Measurements from ENCODE around the gene MBOAT2. TPM values are rescaled to one million over a fixed set of nuclear protein-coding genes. Genes with fewer than 3 reads are reported as not detected.
"Not testable (repeated sequence)": the region's sequence is repeated elsewhere in the genome, so short reads cannot be mapped to it uniquely, and the experiment has no call there.

MBOAT2 gene
- total RNA-seq, 1 donor from 2014 or later: 47.0 TPM

- DNase-seq (ENCODE audit: low read depth): no peak
Measured at GRCh38 chr2:8954990-8955389, 48.5 kb downstream of the MBOAT2 start.

- DNase-seq (ENCODE audit: low read depth): no peak
Measured at GRCh38 chr2:8953525-8953924, 50.0 kb downstream of the MBOAT2 start.

GRCh38 chr2:8939486-8940114, 63.9 kb downstream of the MBOAT2 start:
- no peak for DNase-seq (ENCODE audit: low read depth)

DNA sequence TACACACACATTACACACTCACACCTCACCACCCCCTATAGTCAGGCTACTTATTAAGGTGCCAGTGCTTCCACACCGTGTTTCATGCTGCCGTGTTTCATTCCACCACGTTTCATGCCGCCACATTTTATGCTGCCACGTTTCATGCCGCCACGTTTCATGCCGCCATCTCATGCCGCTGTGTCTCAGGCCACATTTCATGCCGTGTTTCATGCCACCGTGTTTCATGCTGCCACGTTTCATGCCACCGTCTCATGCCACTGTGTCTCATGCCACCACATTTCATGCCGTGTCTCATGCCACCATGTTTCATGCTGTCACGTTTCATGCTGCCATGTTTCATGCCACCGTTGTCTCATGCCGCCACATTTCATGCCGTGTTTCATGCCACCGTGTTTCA, 65.1 kb downstream of the MBOAT2 start:
- DNase-seq (ENCODE audit: low read depth): no peak

- DNase-seq (ENCODE audit: low read depth): no peak
Measured at GRCh38 chr2:8935982-8936381, 67.5 kb downstream of the MBOAT2 start.

DNA sequence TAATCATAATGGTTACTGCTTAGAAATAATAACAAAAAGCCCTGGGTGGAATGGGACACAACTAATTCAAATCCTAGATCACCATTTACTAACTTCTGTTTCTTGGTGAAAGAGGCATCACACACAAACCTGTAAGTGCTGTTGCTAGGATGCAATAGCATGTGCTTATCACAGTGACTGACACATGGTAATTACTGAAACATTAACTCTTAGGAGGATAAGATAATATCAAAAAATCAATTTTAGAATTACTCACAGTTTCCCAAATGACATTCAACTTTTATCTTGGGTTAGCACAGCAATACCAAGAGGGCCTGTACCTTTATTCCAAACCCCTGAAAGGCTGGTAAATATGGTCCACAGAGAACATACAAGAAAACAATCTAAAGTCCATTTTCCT, 69.1 kb downstream of the MBOAT2 start:
- DNase-seq (ENCODE audit: low read depth): no peak

DNA sequence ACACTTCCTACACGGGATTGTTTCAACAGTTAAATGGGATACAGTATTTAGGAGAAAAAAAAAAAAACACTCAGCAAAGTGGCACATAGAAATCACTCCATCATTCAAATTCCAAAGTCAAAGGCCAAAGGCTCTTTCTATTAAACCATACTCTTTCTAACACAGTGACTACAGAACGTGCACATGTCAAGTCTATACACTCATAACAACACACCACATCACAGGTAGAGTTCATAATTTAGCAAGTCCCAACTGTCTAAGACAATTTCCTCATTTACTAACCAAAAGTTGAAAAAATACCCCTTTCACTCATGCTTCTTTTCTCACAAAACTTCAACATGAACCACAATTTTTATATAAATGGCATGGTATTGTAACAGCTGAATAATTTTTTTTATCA, 70.8 kb downstream of the MBOAT2 start:
- DNase-seq (ENCODE audit: low read depth): no peak

DNA sequence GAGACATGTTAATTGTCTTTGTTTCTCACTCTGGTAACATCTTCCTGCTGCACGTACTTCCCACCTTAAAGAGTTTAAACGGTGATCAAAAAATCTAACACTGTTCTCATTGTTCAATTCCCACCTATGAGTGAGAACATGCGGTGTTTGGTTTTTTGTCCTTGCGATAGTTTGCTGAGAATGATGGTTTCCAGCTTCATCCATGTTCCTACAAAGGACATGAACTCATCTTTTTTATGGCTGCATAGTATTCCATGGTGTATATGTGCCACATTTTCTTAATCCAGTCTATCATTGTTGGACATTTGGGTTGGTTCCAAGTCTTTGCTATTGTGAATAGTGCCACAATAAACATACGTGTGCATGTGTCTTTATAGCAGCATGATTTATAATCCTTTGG, 73.3 kb downstream of the MBOAT2 start:
- not testable (repeated sequence) for DNase-seq (ENCODE audit: low read depth)

DNA sequence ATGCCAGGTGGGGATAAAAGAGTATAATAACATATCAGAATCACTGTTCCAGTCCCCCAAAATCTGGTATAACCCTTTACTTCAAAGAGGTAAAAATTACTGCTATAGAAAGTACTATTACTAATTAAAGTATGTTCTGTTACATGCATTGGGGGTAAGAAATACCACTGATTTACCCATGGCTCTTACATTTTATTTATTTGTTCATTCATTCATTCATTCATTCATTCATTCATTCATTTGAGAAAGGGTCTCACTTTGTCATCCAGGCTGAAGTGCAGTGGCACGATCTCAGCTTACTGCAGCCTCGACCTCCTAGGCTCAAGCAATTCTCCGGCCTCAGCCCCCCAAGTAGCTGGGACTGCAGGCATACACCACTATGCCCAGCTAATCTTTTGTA, 74.4 kb downstream of the MBOAT2 start:
- DNase-seq (ENCODE audit: low read depth): no peak

GRCh38 chr2:8927510-8928455, 75.7 kb downstream of the MBOAT2 start:
- DNase-seq (ENCODE audit: low read depth): no peak

- no peak for DNase-seq (ENCODE audit: low read depth)
Measured at GRCh38 chr2:8926356-8926755, 77.1 kb downstream of the MBOAT2 start.

GRCh38 chr2:8925411-8925810, 78.1 kb downstream of the MBOAT2 start:
- DNase-seq (ENCODE audit: low read depth): no peak

GRCh38 chr2:8923183-8923582, 80.3 kb downstream of the MBOAT2 start:
- DNase-seq (ENCODE audit: low read depth): peak; percentile 74

DNA sequence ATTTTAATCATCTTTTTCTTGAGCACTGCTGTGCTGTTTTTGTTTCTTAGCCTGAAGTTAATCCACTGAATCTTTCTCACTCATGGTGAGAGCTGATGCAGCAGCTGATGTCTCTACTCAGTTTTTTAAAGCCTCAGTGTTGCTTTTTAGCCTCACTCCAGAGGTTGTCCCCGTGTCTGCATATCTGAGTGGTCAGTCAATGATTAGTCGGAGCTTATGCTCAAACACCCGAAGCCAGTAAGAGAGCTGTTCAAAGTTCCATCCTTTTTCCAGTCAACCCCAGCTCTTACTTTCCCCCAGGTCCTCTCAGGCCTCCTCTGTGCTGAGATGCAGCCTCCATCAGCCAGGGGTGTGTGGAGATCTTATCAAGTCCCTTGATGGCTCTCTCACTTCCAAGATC, 81.1 kb downstream of the MBOAT2 start:
- DNase-seq (ENCODE audit: low read depth): peak; percentile 67

DNA sequence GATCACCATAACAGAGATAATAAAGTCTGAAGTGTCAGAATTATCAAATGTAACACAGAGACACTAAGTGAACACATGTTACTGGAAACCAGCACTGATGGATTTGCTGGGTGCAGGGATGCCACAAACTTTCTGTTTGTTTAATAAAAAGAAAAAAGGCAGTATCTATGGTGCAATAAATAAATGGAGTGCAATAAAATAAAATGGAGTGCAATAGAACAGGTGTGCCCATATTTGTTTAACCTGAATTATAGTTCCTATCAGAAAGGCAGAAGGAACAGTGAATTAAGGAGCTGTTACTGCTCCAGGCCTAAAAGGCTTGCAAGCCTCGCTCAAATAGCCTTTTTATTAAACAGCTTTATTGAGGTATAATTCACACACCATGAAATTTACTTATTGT, 85.1 kb downstream of the MBOAT2 start:
- no peak for DNase-seq (ENCODE audit: low read depth)

GRCh38 chr2:8915941-8916340, 87.5 kb downstream of the MBOAT2 start:
- peak; percentile 18 for DNase-seq (ENCODE audit: low read depth)

GRCh38 chr2:8913767-8914166, 89.7 kb downstream of the MBOAT2 start:
- DNase-seq (ENCODE audit: low read depth): not testable (repeated sequence)

DNA sequence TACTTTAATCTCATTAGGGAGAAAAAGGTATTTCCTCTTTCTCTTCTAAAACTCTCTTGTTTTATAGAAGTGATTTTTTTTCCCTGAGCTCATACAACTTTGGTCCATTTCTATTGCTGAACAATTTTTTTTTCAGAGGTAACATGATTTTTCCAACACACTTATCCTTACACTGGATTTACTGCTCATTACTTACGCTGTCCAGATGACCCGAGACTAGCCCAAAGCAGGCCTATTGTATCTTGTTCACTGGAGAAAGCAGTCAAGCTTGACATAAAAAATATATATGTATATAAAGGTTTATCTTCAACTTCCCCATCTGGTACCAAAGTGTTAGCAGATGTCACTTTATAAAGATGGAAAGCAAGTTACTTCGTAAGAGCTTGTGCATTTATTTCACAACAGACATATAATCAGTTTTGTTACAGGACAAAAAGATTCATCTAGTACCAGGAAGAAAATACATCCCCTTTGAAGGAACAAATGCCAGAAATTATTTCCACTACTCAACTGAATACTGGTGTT, 95.7 kb downstream of the MBOAT2 start:
- no peak for DNase-seq (ENCODE audit: low read depth)

- not testable (repeated sequence) for DNase-seq (ENCODE audit: low read depth)
Measured at GRCh38 chr2:8903924-8904323, 99.6 kb downstream of the MBOAT2 start.

GRCh38 chr2:8902757-8903156, 100.7 kb downstream of the MBOAT2 start:
- DNase-seq (ENCODE audit: low read depth): not testable (repeated sequence)

- not testable (repeated sequence) for DNase-seq (ENCODE audit: low read depth)
Measured at GRCh38 chr2:8897206-8897605, 106.3 kb downstream of the MBOAT2 start.

- DNase-seq (ENCODE audit: low read depth): not testable (repeated sequence)
Measured at GRCh38 chr2:8896671-8897070, 106.8 kb downstream of the MBOAT2 start.
